Activated T-helper 1 cell treated with anti-CD3 and anti-CD28 coated beads, Interleukin-12 subunit alpha, Interleukin-12 subunit beta, Interleukin-2, Interleukin-4 antibody, amounts not matched to agents 30 ng/mL and 10 ng/mL and 1 ng/mL, durations not matched to agents 14 hours and 24 hours and 36 hours (primary cell): ENCODE data around the gene PSMB9. TPM values are rescaled to one million over a fixed set of nuclear protein-coding genes. Genes with fewer than 3 reads are reported as not detected.
"Not testable (repeated sequence)": the region's sequence is repeated elsewhere in the genome, so short reads cannot be mapped to it uniquely, and the experiment has no call there.

ENCODE experiments used
- DNase-seq: peaks from one replicate; pipeline ENCODE4 v3.0.0; 2021; ENCODE audit warnings: low spot score
- H3K27ac Mint-ChIP-seq: one replicate; pipeline ENCODE4 v1.8.0; 2021; ENCODE audit warnings: mild to moderate bottlenecking, mixed read lengths
- H3K27me3 Mint-ChIP-seq: one replicate; pipeline ENCODE4 v1.8.0; 2022; ENCODE audit warnings: mild to moderate bottlenecking, moderate library complexity, mixed read lengths; ENCODE audit not compliant: insufficient read depth
- H3K36me3 Mint-ChIP-seq: one replicate; pipeline ENCODE4 v1.8.0; 2021; ENCODE audit warnings: low read depth, mixed read lengths
- H3K4me1 Mint-ChIP-seq: one replicate; pipeline ENCODE4 v1.8.0; 2021; ENCODE audit warnings: low read depth, mixed read lengths
- H3K4me3 Mint-ChIP-seq: one replicate; pipeline ENCODE4 v1.8.0; 2021; ENCODE audit warnings: mild to moderate bottlenecking, moderate library complexity, mixed read lengths
- H3K9me3 Mint-ChIP-seq: one replicate; pipeline ENCODE4 v1.8.0; 2021; ENCODE audit warnings: mixed read lengths
- intact Hi-C: fragments of 100-400 bp; cut with micrococcal nuclease; formaldehyde crosslinking; loops from one replicate; pipeline ENCODE4 v1.15.1; 2024
- total RNA-seq: library from RNA; stranded (reverse); gene quantifications from 2 replicates; pipeline ENCODE4 v1.2.3, GENCODE V29; 2022

The PSMB9 gene
- total RNA-seq = 249 and 253 TPM in 2 replicates

DNA sequence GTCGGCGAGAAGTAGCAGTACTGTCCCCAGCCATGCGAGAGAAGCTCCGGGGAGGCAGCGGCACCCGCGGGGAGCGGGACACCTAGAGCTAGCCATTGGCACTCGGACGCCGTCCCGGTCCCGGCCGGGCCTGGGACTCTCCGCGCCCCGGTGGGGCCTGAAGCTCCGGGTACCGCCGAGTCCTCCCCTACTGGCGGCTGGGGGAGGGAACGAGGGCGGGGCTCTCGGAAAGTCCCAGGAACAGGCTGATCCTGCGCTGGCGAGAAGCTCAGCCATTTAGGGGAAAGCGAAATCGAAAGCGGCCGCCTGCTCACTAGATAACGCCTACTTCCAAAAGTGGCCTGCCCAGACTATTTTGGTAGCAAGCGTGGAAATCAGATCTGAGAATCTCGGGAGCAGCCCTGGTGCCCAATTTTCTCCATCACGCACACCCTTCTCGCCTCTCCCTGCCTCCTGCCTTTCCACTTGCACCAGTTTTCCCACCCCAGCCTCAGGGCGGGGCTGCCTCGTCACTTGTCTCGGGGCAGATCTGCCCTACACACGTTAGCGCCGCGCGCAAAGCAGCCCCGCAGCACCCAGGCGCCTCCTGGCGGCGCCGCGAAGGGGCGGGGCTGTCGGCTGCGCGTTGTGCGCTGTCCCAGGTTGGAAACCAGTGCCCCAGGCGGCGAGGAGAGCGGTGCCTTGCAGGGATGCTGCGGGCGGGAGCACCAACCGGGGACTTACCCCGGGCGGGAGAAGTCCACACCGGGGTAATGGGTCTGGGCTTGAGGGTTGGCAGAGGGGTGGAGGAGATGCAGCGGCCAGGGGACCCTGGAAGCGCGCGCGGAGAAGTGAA, at the start of gene PSMB9, which contains the start of gene TAP1:
Gene PSMB9, plus strand, starts transcription at position 652 of the 835 bp plus-strand sequence. Its CDS starts 38 bp downstream, at position 690.
Gene TAP1, minus strand, starts transcription at position 164 of the 835 bp plus-strand sequence. Its CDS starts 68 bp downstream, at position 96.
- H3K36me3 Mint-ChIP-seq = peaks cover 79% of the 10 kb centered on the region
- peaks cover 71% of the 10 kb centered on the region for H3K4me1 Mint-ChIP-seq
- H3K9me3 Mint-ChIP-seq = no peaks in the 10 kb centered on the region
- H3K4me3 Mint-ChIP-seq = peak within 1 kb of the TSS; percentile 98
- H3K27me3 Mint-ChIP-seq = no peaks in the 10 kb centered on the region
- peak; percentile 92 for DNase-seq
- H3K27ac Mint-ChIP-seq = peak within 1 kb of the TSS; percentile 99
- intact Hi-C loops = loop anchor here (1.0 to 10.0 kb wide), 13 partner anchors 9 to 1281 kb away; partner anchors contain the start of genes AGPAT1, ATF6B, HLA-DQB1 and HSPA1A

DNA sequence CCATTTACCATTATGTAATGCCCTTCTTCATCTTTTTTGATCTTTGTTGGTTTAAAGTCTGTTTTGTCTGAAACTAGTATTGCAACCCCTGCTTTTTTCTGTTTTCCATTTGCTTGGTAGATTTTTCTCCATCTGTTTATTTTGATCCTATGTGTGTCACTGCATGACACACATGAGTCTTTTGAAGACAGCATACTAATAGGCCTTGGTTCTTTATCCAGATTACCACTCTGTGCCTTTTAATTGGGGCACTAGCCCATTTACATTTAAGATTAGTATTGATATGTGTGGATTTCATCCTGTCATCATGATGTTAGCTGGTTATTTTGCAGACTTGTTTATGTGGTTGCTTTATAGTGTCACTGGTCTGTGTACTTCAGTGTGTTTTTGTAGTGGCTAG, 48.6 kb upstream of the PSMB9 start:
- H3K36me3 Mint-ChIP-seq, DNase-seq, H3K9me3 Mint-ChIP-seq, H3K4me1 Mint-ChIP-seq, intact Hi-C loops, H3K4me3 Mint-ChIP-seq, H3K27ac Mint-ChIP-seq: not testable (repeated sequence)
- H3K27me3 Mint-ChIP-seq = peaks cover 58% of the 10 kb centered on the region

DNA sequence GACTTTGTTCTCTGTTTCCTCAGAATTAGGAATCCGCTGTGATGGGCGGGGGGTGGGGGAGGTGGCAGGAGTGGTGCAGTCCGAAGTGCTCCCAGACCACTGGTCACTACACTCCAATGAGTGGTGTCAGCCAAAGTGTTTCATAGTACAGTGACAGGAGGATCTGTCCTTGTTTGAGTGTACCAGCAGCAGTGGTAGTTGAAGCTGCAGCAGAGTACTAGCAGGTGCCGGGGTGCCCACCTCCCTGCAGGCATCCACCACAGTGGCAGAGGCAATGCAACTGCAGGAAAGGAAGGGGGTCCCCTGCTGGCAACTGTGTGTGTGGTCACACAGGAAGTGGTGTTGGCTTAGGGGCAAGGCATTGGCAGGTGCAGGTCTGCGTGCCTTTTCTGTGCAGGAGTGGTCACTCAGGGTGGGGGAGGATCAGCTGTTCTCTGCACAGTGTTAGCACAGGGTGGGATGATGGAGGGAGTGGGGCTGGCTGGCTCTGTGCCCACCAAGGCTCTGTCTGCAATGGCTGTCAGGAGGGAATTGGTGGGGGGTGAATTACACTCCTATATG, 46.9 kb upstream of the PSMB9 start:
- H3K4me3 Mint-ChIP-seq = no peak overlapping the region
- H3K27ac Mint-ChIP-seq = no peak overlapping the region
- H3K27me3 Mint-ChIP-seq = peaks cover 41% of the 10 kb centered on the region
- no peaks in the 10 kb centered on the region for H3K36me3 Mint-ChIP-seq
- no peaks in the 10 kb centered on the region for H3K4me1 Mint-ChIP-seq
- intact Hi-C loops = no loop called here
- no peak for DNase-seq
- H3K9me3 Mint-ChIP-seq = no peaks in the 10 kb centered on the region

DNA sequence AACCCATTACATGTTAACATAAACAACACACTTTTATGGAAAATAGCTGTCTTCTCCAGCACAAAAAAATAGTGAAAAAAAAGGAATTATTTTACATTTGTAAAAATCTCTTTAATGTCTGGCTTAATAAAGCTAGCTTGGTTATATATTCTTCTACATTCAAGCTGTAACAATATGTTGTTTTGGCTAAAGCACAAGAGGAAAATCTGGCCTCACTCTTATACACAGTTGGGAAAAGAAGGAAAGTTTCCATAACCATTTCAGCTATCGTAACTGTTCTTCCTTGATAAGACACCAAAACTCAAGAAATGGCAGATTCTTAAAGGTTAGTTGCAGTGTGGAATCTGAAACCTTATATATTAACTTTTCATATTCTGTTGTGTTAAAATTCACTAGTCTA, 44.8 kb upstream of the PSMB9 start:
- peaks cover 8% of the 10 kb centered on the region for H3K36me3 Mint-ChIP-seq

DNA sequence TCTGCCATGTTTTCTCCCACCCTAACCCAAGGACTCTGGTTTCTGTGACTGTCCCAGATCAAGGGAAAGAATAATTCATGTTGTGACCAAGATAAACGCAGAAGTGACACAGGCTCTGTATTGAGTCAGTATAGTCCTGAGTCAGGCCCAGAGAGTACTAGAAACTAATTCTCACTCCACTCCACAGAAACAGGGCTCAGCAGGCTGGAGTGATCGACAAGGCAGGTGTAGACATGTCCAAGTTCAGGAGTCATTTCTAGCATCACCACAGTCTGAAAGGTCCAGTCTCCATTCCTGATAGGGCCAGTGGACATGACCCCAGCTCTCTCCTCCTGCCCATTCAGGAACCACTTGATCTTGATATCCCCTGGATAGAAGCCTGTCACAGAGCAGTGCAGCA, 39.8 kb upstream of the PSMB9 start:
- intact Hi-C loops = no loop called here
- Mint-ChIP-seq H3K9me3 (no peaks in the 10 kb centered on the region), H3K36me3 (peaks cover 15% of the 10 kb centered on the region), H3K4me3 (no peak overlapping the region), H3K27me3 (no peaks in the 10 kb centered on the region), H3K27ac (no peak overlapping the region), H3K4me1 (peaks cover 7% of the 10 kb centered on the region)
- no peak for DNase-seq

More for the DNA sequence above, 44.8 kb upstream of the PSMB9 start:
- no peaks in the 10 kb centered on the region for H3K4me1 Mint-ChIP-seq
- H3K27me3 Mint-ChIP-seq = peaks cover 21% of the 10 kb centered on the region
- DNase-seq = no peak
- intact Hi-C loops = no loop called here
- H3K4me3 Mint-ChIP-seq = no peak overlapping the region
- H3K27ac Mint-ChIP-seq = no peak overlapping the region
- H3K9me3 Mint-ChIP-seq = no peaks in the 10 kb centered on the region

DNA sequence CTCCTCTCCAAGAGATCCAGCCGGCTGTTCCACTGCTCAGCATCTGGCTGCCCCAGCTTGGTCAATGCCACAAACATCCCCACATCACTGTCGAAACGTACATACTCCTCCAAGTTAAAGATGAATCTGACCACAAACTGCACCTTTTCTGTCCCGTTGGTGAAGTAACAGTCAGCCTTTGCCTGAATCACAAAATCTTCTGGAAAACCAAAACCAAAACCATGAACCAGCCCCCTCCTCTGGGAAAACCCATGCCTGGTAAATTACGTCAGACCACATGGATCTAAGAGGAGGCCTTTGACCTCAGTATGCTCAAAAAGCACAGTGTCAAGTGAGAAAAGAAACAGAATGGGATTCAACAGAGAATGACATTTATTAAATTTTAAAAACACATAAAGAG, 38.9 kb upstream of the PSMB9 start:
- intact Hi-C loops = no loop called here
- DNase-seq = no peak
- H3K4me3 Mint-ChIP-seq = no peak overlapping the region
- no peak overlapping the region for H3K27ac Mint-ChIP-seq
- H3K9me3 Mint-ChIP-seq = no peaks in the 10 kb centered on the region
- H3K4me1 Mint-ChIP-seq = peaks cover 17% of the 10 kb centered on the region
- H3K27me3 Mint-ChIP-seq = no peaks in the 10 kb centered on the region
- peaks cover 17% of the 10 kb centered on the region for H3K36me3 Mint-ChIP-seq

DNA sequence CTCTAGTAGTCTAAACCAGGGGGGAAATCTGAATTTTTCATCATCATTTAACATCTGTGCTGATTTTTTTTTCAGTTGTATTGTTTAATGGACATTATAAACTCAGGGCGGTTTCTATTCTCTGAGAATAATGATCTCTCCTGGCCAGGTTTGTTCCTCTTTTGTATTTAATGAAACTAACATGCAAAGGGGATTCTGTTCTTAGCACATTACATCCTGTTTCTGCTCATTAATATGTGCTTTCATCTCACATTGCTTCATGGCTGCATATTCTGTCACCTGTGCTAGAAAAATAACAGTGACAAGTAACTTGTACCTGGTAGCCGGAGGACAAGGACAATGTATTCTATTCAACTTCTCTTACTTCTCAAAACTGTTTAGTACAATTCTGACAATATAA, 38.0 kb upstream of the PSMB9 start:
- peaks cover 18% of the 10 kb centered on the region for H3K4me1 Mint-ChIP-seq
- no peak overlapping the region for H3K27ac Mint-ChIP-seq
- DNase-seq = no peak
- no peaks in the 10 kb centered on the region for H3K27me3 Mint-ChIP-seq
- intact Hi-C loops = no loop called here
- no peak overlapping the region for H3K4me3 Mint-ChIP-seq
- H3K9me3 Mint-ChIP-seq = no peaks in the 10 kb centered on the region
- H3K36me3 Mint-ChIP-seq = peaks cover 19% of the 10 kb centered on the region

DNA sequence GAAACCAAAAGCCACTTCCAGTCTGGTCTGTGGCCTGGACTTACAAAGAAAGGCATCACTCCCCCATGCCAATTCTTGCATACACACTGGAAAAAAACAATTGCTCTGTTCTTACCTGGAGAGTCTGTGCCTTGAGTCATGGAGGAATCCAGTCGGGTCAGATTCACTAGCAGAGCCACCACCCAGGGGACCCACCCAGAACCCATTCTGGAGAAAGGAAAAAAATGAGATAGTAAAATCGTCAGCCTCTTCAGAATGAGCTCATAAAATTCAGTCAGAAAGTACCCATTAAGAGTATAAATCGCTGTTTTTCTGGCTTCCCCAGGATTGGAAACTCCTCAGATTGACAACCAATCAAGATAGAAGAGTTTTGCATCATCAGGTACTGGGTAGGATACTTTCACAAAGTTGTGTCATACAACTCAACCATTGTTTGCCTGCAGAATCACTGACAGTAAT, 37.2 kb upstream of the PSMB9 start, which contains the start of gene HLA-DOB:
Gene HLA-DOB, minus strand, starts transcription at position 257 of the 459 bp plus-strand sequence. Its CDS starts 51 bp downstream, at position 206.
- peaks cover 19% of the 10 kb centered on the region for H3K36me3 Mint-ChIP-seq
- no peaks in the 10 kb centered on the region for H3K27me3 Mint-ChIP-seq
- H3K9me3 Mint-ChIP-seq = no peaks in the 10 kb centered on the region
- H3K27ac Mint-ChIP-seq = no peak within 1 kb of the TSS
- DNase-seq = no peak
- H3K4me1 Mint-ChIP-seq = peaks cover 18% of the 10 kb centered on the region
- intact Hi-C loops = no loop called here
- H3K4me3 Mint-ChIP-seq = no peak within 1 kb of the TSS

DNA sequence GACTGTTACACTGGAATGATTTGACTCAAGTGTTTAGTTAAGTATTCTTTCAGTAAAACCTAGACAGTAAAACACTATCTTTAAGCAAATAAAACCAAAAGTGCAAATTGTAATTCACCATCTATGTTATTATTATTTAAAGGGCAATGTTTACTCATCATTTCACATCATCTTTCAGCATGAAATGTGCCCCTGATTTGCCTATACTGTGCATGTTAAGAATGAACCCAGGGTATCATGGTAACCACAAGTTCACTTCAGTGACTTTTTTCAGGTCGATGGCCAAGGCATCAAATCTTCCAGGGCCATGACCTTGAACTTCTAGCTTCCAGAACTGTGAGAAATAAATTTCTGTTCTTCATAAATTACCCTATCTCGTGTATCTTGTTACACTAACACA, 35.1 kb upstream of the PSMB9 start:
- Mint-ChIP-seq H3K27me3 (no peaks in the 10 kb centered on the region), H3K9me3 (no peaks in the 10 kb centered on the region), H3K27ac (peak overlapping the region; percentile 3), H3K36me3 (peaks cover 12% of the 10 kb centered on the region), H3K4me3 (no peak overlapping the region), H3K4me1 (peaks cover 18% of the 10 kb centered on the region)
- intact Hi-C loops = no loop called here
- no peak for DNase-seq

DNA sequence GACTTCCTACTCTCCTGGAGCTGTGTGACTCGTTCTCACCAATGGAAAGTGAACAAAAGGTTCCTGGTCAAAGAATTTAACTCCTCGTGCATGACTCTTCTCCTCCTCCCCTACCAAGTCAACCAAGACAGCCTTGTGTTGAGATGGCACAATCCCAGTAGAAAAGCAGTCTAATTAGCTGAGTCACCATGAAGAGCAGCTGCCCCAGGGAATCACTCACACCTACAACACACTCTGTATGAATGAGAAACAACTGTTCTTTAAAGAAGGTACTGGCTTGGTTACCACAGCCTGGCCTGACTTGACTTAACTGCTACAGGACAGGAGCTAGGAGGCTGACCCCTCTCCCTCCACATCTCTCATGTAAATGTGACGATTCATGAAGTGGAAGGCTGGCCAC, 34.3 kb upstream of the PSMB9 start:
- Mint-ChIP-seq H3K9me3 (no peaks in the 10 kb centered on the region), H3K4me1 (peaks cover 18% of the 10 kb centered on the region), H3K27ac (no peak overlapping the region), H3K4me3 (no peak overlapping the region), H3K36me3 (peaks cover 10% of the 10 kb centered on the region), H3K27me3 (no peaks in the 10 kb centered on the region)
- DNase-seq = no peak
- intact Hi-C loops = no loop called here

DNA sequence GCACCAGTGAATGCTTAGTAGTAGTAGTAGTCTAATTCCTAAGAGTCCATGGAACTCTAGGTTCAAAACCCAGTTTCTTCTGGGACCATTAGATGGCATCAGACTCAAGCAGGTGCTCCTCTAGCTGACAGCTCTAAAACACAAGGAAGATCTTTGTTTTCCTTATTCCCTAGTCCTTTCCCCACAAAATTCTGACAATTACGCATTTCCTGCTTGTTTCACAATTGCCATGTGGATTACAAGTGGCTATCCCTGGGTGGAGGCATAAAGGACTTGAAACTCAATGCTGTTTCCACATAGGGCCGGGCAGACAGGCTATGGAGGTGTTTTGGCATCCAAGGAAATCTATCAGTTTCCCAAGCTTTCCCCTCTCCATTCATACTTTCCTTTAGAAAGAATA, 28.0 kb upstream of the PSMB9 start:
- H3K4me1 Mint-ChIP-seq = peaks cover 40% of the 10 kb centered on the region
- H3K27me3 Mint-ChIP-seq = no peaks in the 10 kb centered on the region
- no peak overlapping the region for H3K4me3 Mint-ChIP-seq
- no peak overlapping the region for H3K27ac Mint-ChIP-seq
- no peaks in the 10 kb centered on the region for H3K9me3 Mint-ChIP-seq
- peaks cover 40% of the 10 kb centered on the region for H3K36me3 Mint-ChIP-seq
- intact Hi-C loops = no loop called here
- DNase-seq = no peak

DNA sequence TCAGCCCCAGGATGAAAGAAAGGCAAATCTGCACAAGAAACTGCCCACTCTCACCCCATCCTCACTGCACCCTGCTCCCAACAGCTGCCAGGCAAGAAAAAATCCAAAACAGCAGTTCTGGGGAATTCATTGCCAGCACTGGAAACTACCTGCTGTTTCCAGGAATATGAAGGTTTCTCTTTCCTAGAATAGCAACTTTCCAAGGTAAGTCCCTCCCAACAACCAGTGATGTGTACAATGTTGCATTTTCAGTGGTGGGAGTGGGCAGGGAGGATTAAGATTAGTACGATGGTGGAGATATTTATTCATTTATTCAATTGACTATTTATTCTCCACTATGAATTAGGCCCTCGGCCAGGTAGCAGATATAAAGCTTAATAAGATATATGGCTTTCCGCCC, 27.0 kb upstream of the PSMB9 start:
- Mint-ChIP-seq H3K4me1 (peaks cover 51% of the 10 kb centered on the region), H3K27me3 (no peaks in the 10 kb centered on the region), H3K4me3 (no peak overlapping the region), H3K9me3 (no peaks in the 10 kb centered on the region), H3K27ac (peak overlapping the region; percentile 50), H3K36me3 (peaks cover 49% of the 10 kb centered on the region)
- intact Hi-C loops = no loop called here
- no peak for DNase-seq

DNA sequence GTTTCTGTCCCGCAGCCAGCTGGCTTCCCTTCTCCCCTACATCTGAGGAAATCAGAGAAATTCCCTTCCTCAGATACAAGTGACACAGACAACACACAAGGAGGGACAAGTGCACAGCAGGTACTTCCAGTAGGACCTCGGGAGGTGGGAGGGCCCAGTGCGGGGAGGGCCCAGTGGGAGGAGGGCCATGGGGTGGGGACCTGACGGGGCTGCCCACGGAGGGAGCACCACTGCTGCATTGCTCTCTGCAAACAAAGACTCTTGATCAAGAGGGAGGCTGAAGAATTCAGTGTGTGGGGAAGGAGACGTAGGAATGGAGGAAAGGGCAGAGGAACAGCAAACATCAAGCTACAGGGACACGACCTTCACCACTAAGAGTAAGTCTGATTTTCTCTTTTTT, 24.5 kb upstream of the PSMB9 start:
- no peak overlapping the region for H3K4me3 Mint-ChIP-seq
- H3K4me1 Mint-ChIP-seq = peaks cover 76% of the 10 kb centered on the region
- H3K36me3 Mint-ChIP-seq = peaks cover 70% of the 10 kb centered on the region
- no peak for DNase-seq
- H3K27ac Mint-ChIP-seq = no peak overlapping the region
- no peaks in the 10 kb centered on the region for H3K27me3 Mint-ChIP-seq
- intact Hi-C loops = no loop called here
- H3K9me3 Mint-ChIP-seq = no peaks in the 10 kb centered on the region
